Measurements from ENCODE around the gene SLCO4A1.

The SLCO4A1 gene

DNA sequence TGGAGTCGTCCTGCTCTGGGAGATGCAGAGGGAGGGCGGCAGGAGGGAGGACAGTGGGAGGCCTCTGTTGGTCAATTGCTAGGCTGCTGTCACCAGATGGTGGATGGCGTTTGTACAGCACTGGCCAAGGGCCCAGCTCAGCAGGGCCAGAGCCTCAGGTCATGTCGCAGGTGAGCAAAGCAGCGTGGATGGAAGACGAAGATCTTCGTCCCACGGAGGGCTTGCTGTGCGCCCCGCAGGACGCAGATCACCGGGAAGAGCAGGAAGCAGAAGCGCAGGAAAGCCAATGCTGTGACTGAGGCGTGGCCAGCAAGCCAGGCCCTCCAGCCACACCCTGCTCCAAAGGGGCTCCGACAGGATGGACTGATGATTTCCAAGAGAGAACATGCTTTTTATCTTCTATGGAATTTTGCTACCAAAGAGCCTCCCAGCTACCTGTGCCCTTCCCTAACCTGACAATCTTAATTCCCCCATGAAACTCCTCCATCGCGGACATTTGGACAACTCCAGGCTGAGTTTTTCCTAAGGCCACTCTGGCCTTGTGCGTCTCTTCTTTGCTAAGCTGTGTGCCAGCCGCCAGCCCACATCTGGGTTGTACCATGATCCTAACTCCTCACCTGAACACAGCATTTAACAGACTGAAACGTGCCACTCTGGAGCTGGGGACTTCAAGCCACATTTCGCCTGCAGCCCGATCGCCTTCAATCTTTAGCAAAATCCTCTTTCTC lies 3.5 kb upstream of the SLCO4A1 start:
- no peak for DNase-seq

DNA sequence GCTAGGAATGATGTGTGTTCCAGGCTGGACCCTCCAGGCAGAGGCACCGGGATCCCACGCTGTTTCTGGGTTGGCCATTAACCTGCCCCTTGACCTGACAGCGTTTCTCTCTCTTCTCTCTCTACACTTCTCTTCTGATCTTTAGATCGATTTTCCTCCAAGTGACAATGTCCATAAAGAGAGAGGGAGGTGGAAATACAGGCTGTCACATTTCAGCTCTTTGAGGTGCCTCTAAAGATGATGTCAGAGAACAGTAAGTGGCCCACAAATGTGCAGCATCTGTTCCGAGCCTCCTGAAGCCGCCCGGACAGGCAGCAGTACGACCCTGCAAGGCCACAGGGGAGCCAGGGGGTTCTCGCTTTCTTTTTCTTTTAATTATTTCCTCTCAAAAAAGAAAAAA lies 2.5 kb upstream of the SLCO4A1 start:
- DNase-seq, result no peak

DNA sequence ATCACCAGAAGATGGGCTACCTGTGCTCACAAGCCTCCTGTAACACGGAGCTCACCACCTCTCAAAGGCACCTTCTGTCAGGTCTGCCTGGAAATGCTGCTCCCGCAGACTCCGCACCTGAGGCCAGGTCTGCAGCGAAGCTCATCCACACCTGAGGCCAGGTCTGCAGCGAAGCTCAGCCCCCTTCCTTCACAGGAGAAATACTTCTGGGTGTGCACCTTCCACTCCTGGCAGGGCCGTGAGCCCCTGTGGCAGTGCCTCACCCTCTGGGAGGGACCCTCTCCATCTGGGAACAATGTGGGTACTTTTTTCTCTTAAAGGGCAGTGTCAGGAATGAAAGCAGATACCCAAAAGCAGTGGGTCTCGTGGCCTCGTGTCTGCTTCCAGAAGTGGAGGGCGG lies 1.4 kb upstream of the SLCO4A1 start:
- DNase-seq, result no peak

DNA sequence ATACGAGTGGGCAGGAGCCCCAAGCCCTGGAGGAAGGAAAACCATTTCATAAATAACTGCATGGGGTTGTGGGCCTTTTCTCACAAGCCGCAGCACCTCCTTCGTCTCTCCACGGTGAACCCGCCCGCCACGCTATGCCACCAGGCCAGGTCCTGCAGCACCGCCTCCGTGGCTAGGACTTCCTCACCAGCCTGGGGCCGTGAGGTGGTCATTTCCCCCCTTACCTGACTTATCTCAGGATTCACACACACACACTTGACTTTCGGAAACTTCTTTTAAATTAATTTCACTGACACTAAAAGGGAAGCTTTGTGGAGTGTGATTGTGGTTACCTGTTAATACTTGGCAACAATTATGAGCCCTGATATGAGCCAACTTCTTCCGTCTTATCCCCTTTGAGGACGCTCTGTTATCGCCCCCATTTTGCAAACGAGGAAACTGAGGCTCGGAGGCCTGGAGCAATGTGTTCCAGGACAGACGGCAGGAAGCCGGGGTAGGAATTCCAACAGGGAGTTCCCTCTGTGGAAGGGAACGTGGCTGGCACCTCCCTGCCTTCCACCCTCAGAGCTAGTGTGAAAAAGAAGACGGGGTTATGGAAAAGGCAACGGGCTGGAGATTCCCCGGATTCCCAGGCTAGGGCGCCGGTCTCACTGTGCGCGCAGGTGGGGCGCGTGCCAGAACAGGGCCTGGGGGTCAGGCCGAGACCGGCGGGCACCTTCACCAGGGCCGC lies 817 bp upstream of the SLCO4A1 start:
- DNase-seq, result no peak

DNA sequence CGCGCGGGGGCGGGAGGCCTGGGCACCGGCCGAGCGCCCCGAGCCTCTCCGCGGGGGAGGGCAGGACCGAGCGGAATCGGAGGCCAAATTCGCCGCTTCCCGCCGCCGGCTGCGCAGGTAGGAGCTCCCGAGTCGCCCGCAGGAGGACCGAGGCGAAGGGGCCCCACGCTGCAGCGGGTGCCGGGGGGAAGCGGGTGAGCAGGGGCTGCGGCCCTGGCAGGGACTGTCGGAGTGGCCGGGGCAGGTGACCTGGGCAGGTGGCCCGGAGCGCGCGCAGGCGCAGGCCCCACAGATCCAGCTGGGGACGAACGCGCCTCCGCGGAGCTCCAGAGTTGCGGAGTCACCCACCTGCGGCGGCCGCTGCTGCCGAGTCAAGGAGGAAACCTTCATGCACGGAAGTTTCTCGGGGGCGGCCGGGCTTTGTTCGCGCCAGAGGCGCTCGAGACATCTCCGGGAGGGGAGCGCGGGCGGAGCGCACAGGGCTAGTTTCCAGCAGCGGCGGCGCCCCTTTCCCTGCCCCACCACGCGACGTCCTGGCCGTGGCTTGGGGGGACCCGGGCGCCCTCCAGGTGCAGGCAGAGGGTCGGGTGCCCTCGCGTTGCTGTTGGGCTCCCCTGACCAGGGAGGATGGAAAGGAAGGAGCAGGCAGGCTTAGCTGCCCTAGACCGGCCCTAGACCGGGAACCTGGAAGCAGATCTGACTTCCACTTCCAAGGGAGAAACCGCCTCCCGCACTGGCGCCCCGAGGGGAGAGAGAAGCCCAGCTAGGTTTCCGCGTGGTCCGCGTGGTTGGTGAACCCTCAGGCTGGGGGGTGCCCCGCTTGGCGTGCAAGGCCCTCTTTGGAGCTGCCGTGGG lies 590 bp downstream of the SLCO4A1 start:
- peak; percentile 14 for DNase-seq

DNA sequence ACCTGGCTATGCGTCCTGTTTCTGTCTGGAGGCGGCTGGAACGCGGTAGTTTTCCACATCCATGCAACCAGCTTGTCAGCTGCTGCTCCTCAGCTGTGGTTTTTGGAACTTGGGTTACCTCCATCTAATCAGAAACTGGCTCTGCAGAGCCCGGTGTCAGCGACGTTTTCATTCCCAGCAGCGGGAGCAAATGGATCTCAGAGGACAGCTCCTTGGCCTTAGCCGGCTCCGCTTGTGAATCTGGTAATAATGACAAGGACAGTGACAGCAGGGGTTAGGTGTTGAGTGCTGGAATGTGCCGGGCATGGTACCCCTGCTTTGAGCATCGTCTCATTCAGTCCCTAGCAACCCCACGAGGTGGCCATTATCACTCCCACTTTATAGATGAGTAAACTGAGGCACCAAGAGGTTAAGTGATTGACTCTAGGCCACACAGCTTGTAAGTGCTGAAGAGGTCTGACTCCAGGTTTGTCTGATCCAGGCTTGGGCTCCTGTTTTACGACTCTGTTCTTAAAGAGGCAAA lies 1.3 kb downstream of the SLCO4A1 start:
- DNase-seq, result no peak

DNA sequence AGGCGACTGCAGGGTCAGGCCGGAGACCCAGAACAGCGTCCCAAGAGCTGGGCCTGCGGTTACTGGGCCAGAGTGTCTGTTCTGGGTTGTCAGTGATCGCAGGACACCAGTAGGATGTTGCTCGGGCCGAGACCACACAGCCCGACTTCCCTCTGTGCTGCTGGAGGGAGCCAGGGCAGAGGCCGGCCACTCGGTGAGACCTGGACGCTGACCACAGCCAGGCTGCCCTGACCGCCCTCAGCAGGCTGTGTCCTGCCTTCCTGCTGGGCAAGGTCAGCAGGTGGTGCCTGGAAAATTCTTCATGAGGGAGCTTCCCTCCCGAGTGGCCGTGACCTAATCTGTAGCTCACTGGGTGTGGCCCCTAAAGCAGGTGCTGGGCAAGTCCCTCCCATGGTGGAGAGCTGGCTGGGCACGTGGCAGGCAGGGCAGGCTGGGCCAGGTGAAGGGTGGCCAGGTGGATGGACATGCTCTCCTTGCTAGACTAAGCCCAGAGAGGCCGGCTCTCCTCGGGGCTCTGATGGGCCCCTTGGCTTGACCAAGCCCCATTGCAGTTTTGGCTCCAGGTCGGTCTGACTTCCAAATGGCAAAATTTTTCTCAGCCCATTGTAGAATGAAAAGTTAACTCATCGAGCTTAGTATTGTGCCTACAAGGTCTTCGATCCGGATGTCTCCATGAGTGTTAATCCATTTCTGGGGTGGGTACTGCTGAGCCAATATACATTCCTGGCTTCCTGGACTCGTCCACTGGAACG lies 1.9 kb downstream of the SLCO4A1 start:
- no peak for DNase-seq

DNA sequence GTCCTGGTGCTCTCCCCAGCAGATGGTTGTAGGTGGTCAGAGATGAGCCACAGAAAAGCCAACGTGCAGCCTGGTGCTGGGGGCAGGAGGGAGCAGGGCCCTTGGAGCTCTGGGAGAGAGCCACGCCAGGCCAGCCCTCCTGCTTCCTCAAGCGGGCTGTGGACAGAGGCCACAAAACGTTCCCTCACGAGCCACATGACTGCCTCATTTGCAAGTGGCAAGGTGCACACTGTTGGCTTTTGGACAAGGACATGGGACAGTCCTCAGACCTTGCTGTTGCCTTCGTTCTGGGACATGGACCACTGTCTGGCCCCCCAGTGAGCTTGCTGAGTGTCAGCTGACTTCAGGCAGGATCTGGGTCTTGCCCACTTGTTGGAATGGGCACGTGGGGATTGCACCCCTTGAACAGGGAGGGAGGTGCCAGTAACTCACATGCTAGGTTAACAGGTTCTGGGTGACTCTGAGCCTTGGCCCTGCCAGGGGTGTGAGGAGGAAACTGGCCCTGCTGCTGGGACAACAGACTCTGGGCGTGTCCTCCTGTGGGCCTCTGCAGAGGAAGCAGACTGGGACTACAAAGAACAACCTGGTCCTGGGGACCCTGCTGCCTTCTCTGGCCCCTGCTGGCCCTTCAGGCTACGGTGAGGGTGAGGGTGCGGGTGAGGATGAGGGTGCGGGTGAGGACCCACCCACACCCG lies 2.6 kb downstream of the SLCO4A1 start:
- no peak for DNase-seq

DNA sequence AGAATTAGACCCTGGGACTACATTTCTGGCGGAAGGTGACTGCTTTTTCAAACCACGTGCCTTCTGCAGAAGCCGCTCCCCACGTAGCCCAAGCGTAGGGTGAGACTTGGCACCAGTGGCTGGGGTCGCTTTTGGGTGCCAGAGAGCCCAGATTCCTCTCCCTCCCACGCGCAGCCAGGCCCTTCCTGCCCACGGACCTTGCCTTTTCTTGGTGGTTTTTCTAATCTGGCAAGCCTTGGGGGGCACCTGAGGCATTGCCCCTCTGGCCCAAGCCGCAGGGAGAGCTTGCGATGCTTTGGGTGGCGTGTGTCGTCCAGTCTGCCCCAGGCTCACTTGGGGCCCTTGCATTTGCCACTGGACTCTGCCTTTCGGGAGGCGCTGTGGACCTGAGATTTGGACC lies 3.3 kb downstream of the SLCO4A1 start:
- DNase-seq, result no peak

DNA sequence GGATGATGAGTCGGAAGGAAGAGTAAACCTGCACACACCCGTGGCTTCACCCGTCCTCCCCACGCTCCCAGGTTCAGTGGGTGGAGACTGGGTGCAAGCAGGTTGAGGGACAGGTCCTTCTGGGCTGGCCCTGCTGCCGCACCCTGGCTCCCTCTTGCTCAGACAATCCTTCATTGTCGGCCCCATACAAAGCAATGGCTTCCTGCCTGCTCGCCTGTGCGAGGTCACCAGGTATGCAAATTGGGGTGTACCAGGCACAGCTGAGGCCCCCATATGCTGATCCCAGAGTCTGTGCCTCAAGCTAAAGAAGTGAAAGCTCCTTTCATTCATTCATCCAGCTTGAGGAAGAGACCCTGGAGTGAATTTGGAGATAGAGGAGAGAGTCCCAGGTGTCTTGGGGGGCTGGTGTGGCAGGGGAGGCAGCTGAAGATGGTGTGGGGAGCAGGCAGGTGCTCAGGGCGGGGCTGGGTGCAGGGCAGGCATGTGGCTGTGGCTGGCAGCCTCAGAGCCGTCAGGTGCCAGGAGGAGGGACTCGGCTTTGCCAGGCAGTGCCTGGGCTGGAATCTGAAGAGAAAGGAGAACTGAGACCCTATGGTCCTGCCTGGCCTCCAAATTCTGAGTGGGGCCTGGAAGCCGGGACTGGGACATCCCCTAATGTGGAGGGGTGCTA lies 4.7 kb downstream of the SLCO4A1 start:
- no peak for DNase-seq

DNA sequence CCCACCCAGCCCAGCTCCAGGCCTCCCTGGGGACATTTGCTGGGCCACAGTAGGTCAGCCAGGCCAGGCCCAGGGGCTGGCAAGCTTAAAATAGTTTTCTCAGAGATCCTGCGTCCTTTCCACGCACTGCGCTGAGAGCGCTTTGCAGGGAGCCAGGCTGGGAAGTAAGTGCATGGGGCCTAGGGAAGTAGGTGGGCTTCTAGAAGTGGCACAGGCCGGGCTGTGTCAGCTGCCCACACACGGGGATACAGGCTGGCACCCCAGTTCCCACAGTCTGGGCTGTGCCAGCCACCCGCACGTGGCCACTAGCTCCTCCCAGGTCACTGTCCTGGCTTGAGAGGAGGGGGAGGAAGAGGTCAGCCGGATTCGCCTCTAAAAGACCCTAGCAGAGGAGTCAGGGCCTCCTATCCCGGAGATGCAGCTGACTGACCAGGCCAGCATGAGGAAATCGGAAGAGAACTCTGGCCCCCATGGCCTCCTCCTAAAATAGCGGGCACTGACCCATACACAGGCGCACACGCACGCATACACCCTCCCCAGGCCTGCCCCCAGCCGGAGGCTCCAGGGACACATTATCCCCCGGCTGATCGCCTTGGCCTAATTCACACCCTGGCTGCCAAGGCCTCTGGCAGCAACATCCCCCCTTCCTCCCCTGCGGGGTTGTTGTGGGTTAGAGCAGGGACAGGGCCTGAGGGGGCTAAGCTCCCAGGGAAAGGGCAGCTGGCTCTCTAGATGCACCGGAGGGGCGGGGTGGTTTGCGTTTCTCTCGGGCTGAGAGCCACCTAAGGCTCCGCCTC lies 5.4 kb downstream of the SLCO4A1 start:
- no peak for DNase-seq

DNA sequence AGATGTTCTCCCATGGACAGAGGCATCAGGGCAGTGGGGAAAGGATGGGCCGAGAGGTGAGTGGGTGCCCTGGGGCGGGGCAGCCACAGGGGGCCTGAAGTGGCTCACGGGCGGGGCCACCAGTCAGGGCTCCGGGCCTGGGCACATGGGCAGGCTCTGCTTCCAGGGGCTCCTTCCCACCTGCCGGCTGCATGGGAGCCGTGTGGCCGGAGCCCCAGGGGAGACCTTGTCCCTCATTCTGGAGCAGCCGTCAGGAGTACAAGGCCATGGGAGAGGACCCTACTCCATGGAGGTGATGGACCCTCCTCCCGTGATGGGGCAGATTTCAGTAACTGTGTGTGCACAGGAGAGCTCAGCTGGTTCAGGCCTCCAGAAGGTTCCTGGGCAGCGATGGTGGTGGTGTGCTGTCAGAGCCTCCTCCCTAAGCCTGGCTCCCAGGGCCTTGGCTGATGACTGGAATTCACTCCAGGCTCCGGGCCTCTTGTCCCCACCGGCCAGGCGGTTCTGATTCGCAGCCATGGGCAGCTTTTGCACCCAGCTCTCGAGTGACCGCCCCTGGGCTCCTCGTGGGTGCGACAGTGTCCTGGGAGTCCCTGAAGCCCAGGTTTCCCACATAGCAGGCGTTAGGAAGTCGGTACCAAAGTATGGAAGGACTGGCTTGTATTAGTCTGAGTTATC lies 6.2 kb downstream of the SLCO4A1 start:
- DNase-seq, result no peak

DNA sequence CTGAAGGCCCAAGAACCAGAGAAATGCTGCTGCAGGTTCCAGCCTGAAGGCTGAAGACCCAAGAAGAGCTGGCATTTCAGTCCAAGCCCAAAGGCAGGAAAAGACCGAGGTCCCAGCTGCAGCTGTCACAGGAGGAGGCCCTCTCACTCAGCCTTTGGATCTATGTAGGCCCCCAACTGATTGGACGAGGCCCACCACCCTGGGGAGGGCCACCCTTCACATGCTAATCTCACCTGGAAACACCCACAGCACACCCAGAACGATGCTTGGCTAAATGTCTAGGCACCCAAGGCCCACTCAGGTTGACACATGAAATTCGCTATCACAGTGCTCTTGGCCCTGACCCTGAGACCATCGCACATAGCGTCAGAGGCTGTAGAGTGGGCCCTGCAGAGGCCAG lies 6.8 kb downstream of the SLCO4A1 start:
- DNase-seq, result no peak

DNA sequence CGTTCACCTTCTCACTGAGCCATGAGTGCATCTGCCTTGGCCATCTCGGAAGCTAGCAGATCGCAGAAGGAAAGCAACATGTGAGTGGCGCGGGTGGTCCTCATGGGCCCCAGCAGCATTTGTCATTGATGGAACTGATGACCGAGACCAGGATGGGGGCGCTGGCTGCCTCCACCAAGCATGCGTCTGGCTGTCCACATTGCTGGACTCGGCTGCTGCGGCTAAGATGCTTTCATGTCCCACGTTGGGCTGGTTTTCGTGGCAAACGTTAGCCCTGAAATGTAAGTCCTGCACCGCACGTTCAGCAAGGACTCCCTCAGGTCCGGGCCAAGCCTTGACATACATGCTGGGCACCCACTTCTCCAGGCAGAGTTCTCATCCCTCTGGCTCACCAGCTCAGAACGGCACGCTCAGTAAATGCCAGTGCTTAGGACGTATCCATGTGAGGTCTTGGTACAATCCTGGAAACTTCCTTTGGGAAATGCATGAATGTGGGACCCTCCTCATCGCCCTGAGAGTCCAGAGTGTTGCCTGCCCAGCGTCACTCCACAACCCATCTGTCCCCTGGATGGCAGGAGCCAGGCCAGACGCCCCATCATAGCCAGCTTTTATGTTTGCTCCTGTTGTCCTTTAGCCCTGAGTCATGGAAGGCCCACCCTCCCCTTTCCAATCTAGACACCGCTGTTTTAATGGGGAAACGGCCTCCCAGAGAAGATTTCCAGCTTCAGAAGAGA lies 8.4 kb downstream of the SLCO4A1 start:
- no peak for DNase-seq

DNA sequence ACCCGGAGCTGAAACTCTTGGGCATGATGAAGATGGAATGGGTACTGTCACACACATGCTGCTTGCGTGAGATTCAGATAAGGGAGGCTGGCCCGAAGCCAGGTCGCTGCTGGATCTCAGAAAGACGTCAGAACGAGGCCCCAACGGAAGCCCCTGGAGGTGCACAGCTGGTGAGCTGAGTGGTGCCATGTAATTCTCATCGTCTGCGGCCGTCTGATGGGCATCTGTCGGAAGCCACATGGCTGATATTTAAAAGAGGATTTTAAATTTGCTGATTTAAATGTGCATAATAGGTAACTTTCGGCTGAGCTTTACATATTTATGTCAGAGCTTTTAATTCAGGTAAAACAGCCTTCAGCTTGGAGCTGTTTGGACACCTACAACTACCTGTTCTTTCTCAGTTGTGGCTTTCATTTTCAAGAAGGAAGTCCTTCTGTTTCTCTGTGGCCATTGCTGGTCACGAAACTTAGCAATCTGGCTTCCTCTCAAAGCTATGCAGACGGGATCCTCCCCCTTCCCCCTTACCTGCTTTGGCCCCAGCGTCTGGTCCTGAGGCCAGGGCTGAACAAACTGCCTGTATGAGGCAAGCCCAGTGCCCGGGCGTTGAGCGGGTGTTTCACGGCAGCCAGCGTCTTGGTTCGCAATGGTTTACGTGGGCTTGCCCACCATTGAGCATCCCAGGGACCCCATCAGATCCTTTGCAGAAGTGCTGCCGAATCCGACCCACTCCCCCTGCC lies 9.2 kb downstream of the SLCO4A1 start:
- no peak for DNase-seq

DNA sequence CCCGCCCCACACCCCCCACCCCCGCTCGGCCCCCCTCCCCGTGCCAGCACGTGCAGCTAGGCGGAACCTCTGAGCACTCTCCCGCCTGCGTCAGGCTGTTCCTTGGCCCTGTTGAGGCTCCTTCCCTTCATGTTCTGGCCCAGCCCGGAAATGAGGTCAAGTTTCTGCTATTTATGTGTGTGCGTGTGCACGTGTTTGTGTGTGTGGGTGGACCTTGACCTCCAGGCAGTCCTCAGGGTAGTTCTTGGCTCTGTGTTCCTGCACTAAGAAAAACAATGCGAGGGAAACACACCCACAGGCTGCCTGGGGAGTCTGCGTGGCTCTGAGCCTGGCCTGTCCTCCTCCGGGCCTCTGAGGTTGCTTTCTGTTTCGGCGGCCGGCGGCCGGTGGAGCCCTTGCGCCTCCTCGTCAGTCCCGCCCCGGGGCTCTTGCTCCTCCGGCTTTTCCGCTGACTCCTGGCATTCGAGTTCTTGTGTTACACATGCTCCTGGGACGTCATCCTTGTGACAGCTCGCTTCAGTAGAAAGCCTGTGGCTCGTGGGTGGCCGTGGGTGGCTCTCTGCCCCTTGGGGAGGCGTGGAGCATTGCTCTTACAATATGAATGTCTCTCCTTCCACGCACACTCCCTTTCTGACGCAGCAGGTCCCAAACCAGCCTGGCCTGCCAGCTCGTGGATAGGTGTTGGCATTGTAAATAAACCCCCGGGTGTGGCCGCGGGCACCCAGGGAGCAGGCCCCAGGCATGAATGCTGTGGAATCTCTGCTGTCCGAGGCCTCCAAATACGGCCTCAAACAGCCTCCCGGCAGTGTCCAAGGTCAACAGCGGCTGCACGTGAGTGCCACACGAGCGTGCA lies 10.0 kb downstream of the SLCO4A1 start:
- DNase-seq, result no peak

DNA sequence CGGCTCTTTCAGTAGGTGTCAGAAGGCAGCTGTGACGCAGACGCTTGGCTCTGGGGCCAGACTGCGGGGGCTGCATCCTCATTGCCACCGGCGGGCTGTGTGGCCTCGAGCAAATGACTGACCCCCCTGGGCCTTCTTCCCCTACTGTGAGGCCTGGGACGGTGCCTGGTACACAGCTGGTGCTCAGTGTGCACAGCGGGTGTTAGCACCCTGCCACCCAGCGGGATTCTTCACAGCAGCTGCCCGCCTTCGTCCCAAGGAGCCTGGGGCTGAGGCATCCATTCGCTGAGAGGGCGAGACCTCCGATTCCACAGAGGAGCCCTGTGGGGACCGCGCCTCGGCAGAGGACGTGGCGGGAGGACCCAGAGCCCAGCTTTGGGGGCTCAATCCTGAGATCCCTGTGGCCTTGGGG lies 10.6 kb downstream of the SLCO4A1 start:
- DNase-seq, result no peak

DNA sequence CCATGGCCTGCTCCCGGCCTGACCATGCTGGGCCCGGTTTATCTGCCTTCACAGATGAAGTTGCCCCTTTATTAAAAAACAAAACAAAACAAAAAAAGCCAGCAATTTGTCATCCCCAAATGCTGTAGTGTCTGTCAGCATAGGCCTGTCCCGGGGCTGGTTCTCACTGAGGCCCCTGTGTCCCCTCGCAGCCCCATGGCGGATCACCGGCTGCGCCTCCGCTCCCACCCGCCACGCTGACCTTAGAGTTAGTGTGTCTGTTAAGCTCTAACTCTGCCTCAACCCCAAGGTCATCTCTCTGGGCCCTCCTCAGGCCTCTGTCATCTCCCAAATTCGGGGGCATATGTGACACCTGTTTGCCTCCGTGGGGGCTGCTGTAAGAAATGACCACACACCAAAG lies 11.1 kb downstream of the SLCO4A1 start:
- no peak for DNase-seq
